Astrocyte (in vitro differentiated cells and primary cell): ENCODE results near the gene ADAMTS17.

Source experiments
- EZH2 ChIP-seq: IDR thresholded peaks from 2 replicates; pipeline ENCODE4 v1.6.1; 2012; ENCODE audit warnings: mild to moderate bottlenecking, low read length, inconsistent platforms; ENCODE audit not compliant: insufficient read depth
- TF ChIP-seq, protein P1 (sequence below): IDR thresholded peaks from 2 replicates; pipeline ENCODE4 v1.5.1; 2011; ENCODE audit warnings: low read depth, mild to moderate bottlenecking, inconsistent platforms, low read length, moderate library complexity; ENCODE audit not compliant: insufficient read depth

DNA sequence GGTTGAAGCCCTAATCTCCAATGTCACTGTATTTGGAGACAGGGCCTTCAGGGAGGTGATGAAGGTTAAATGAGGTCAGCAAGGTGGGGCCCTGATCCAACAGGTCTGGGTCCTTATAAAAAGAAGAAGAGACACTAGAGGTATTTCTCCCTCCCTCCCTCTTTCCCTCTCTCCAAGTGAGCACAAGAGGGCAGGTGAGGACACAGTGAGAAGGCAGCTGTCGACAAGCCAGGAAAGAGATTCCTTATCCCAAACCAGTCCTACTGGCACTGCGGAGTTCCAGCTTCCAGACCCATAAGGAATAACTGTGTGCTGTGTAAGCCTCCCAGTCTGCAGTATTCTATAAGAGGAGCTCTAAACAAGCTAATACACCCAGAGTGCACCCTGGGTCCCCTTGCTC lies 134.7 kb downstream of the ADAMTS17 start:
- TF ChIP-seq, protein P1, sequence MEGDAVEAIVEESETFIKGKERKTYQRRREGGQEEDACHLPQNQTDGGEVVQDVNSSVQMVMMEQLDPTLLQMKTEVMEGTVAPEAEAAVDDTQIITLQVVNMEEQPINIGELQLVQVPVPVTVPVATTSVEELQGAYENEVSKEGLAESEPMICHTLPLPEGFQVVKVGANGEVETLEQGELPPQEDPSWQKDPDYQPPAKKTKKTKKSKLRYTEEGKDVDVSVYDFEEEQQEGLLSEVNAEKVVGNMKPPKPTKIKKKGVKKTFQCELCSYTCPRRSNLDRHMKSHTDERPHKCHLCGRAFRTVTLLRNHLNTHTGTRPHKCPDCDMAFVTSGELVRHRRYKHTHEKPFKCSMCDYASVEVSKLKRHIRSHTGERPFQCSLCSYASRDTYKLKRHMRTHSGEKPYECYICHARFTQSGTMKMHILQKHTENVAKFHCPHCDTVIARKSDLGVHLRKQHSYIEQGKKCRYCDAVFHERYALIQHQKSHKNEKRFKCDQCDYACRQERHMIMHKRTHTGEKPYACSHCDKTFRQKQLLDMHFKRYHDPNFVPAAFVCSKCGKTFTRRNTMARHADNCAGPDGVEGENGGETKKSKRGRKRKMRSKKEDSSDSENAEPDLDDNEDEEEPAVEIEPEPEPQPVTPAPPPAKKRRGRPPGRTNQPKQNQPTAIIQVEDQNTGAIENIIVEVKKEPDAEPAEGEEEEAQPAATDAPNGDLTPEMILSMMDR = no peak
- TF ChIP-seq EZH2 = no peak
